HCT116 (cell line): ENCODE results near the gene CYP4F11.
"Not testable (repeated sequence)": the region's sequence is repeated elsewhere in the genome, so short reads cannot be mapped to it uniquely, and the experiment has no call there.

Experiments used
- CBX3 ChIP-seq: IDR thresholded peaks from 2 replicates; pipeline ENCODE4 v1.6.1; 2012; ENCODE audit warnings: low read depth
- CTCF ChIP-seq, 3 experiments: fragments of 200-600 bp in 1 of 3; sonication (generic) in 1 of 3; IDR thresholded peaks in 2 of 3; conservative IDR thresholded peaks in 1 of 3; 2 replicates each; pipeline ENCODE4 v1.5.1; 2012 to 2017; ENCODE audit warnings: low read depth in 2 of 3, low read length in 2 of 3, antibody characterized with exemption in 1 of 3, borderline replicate concordance in 1 of 3, control low read depth in 1 of 3, mild to moderate bottlenecking in 1 of 3, mixed read lengths in 1 of 3, mixed run types in 1 of 3, moderate library complexity in 1 of 3; ENCODE audit not compliant: insufficient read depth in 1 of 3
- EZH2 ChIP-seq: fragments of 200-600 bp; sonication (generic); IDR thresholded peaks from 2 replicates; pipeline ENCODE4 v1.6.1; 2017; ENCODE audit warnings: antibody characterized with exemption, mixed run types
- EZH2phosphoT487 ChIP-seq: fragments of 200-600 bp; IDR thresholded peaks from 2 replicates; pipeline ENCODE4 v1.6.1; 2018; ENCODE audit warnings: antibody characterized with exemption, borderline replicate concordance
- MAX ChIP-seq: IDR thresholded peaks from 2 replicates; pipeline ENCODE4 v1.6.1; 2012
- POLR2A ChIP-seq: IDR thresholded peaks from 2 replicates; pipeline ENCODE4 v1.7.0; 2011; ENCODE audit warnings: borderline replicate concordance; ENCODE audit not compliant: insufficient read depth, insufficient read length; ENCODE audit errors: extremely low read depth
- POLR2AphosphoS5 ChIP-seq: IDR thresholded peaks from 2 replicates; pipeline ENCODE4 v1.6.1; 2011; ENCODE audit warnings: mild to moderate bottlenecking, low read depth, low read length, moderate library complexity
- RAD21 ChIP-seq: IDR thresholded peaks from 2 replicates; pipeline ENCODE4 v1.6.1; 2012; ENCODE audit warnings: low read depth, mild to moderate bottlenecking
- REST ChIP-seq: IDR thresholded peaks from 2 replicates; pipeline ENCODE4 v1.6.1; 2012; ENCODE audit warnings: low read depth
- SIN3A ChIP-seq: IDR thresholded peaks from 2 replicates; pipeline ENCODE4 v1.6.1; 2012; ENCODE audit warnings: low read depth
- SRF ChIP-seq: IDR thresholded peaks from 2 replicates; pipeline ENCODE4 v1.6.1; 2012; ENCODE audit warnings: low read depth
- TCF7L2 ChIP-seq: IDR thresholded peaks from 2 replicates; pipeline ENCODE4 v1.7.0; 2011; ENCODE audit warnings: borderline replicate concordance, inconsistent platforms; ENCODE audit not compliant: insufficient read depth, insufficient read length; ENCODE audit errors: extremely low read depth
- ZBTB33 ChIP-seq: IDR thresholded peaks from 2 replicates; pipeline ENCODE4 v1.6.1; 2011; ENCODE audit warnings: mild to moderate bottlenecking, low read length, moderate library complexity; ENCODE audit not compliant: insufficient replicate concordance; ENCODE audit errors: extremely low read depth
- ZFX ChIP-seq: fragments of 450-650 bp; IDR thresholded peaks from 2 replicates; pipeline ENCODE4 v1.6.1; 2017

- TF ChIP-seq ZFX; POLR2A; SRF; CTCF (IDR thresholded peaks at IDR 0.05 in 2 of 3, conservative IDR thresholded peaks at IDR 0.05 in 1 of 3; ENCODE audit: borderline replicate concordance in 1 of 3, insufficient read depth in 1 of 3, low read depth in 2 of 3, low read length in 2 of 3); EZH2phosphoT487; SIN3A; MAX; CBX3; REST; EZH2; TCF7L2; RAD21; POLR2AphosphoS5; ZBTB33: not testable (repeated sequence)
Observed at GRCh38 chr19:15883329-15883728, 51.0 kb downstream of the CYP4F11 start.
